DMS53 (cell line): Measurements from ENCODE around the gene CCDC13.

Experiments used
- DNase-seq: peaks from one replicate; lab custom pipeline; 2025; lab: John Stamatoyannopoulos, UW

The CCDC13 gene

DNA sequence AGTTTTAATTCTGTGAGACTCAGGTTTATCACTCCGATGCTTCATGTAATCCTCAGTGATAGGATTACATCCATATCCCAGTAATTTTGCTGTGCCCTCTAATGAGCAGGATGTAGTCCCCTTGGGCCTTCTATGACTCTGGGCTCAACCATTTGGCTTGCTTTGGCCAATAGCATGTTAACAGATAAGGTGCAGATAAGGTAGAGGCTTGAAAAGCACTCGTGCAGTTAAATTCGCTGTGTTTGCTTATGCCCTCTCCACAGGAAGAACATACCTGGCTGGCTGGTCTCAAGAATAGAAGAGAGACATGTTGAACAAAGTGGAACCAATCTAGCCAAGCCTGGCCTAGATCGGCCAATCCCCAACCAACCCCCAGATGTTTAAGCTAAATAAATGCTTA is 20.1 kb downstream of the CCDC13 start:
- no peak for DNase-seq

- DNase-seq, result no peak
These were observed 20.6 kb downstream of the CCDC13 start for GRCh38 chr3:42752441-42752840.

DNA sequence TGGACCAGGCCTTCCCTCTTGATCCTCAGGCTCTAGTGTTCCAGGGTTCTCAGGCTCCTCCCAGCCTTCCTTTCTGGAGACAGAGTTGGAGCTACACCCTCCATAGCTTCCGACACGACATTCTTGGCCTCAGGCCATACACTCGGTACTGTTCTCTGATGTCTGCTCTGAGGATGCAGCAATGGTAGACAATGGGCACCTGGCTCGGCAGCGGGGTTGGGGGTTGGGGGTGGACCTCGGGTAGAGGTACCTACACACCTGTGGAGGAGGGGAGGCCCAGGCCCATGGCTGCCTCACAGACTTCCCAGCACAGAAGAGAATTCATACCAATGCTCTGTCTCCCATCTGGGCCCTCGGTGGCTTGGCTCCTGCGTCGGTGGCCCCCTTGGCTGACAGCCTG is 21.4 kb downstream of the CCDC13 start:
- DNase-seq, result no peak

DNA sequence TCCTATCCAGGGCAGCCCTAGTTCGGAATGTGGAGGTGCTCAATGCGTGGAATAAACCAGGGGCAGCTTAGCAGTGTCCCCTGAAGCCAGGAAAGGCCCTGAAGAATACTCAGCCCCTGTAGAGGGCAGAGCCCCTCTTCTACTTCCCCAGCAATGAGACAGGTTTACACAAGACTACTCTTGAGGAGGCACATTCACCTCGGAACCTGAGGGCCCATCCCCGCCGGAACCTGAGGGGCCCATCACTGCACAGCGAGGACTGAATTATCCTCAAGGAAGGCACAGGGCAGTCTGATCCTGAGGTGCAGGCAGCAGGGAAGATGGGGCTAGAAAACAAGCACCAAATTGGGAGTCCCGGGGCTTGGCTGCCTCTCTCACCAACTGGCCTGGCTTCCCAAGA is 22.2 kb downstream of the CCDC13 start:
- no peak for DNase-seq

GRCh38 chr3:42749753-42750231 is 23.3 kb downstream of the CCDC13 start:
- DNase-seq, result no peak

GRCh38 chr3:42749025-42749752 is 23.9 kb downstream of the CCDC13 start:
- DNase-seq, result no peak

DNA sequence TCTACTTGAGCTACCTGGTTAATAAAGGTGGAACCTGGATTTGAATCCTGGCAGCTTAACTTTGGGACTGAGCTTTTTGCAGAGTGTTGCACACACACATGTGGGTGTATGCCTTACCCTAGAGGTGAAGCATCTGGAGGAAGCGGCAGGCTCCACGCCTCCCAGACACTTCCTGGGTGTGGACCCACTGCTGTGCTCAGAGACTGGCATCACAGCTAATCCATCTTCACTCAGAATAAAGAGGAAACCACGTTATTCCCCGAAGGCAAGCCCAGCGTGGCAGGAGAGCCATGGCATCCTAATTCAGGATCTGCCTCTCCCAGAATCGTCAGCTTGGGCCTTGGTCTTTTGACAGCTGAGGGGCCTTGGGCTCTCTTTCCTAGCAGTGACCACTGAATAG is 25.5 kb downstream of the CCDC13 start:
- DNase-seq, result no peak

DNA sequence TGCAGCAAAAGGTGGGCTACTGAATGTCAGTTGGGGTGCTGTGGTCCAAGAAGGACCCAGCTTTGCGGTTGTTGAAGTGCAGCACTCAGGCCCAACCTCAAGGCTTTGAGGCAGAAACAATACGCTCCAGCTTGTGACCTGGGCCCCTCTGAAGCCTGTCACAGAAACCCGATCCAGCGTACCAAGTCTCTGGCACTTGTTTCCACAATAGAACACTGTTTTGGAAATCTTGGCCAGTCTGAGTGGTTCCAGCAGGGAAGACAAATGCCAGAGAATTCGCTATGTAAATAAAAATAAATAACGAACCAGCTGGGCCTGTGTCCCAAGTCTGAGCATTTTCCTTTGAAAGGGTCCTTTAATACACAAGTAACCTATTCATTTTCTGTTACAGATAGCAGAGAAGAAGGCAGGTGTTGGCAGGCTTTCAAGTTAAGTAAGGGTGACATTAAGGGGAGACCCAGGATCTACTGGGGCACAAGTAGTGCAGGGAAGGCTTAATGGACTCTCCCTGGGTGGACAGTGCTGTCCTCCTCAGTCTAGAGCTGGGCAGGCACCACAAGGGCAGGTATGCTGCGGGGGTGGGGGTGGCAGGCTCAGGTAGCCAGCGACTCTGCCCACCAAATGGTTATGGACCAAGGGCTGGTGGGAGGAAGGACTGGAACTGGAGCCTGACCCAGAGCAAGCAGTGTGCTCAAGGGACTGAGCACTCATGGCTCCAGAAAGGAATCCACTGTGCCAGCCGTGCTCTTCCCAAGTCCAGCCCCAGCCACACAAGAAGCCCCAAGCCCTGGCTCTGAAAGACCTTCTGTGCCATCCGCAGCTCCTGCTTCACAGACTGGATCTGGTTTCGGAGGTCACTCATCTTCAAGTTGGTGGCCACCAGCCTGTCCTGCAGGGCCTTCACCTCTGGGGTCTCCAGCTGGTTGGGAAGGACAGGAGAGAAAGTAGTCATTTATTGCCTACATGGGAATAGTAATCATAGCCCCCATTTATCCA is 26.3 kb downstream of the CCDC13 start:
- no peak for DNase-seq

- no peak for DNase-seq
These were observed 27.1 kb downstream of the CCDC13 start for GRCh38 chr3:42745776-42746454.

DNA sequence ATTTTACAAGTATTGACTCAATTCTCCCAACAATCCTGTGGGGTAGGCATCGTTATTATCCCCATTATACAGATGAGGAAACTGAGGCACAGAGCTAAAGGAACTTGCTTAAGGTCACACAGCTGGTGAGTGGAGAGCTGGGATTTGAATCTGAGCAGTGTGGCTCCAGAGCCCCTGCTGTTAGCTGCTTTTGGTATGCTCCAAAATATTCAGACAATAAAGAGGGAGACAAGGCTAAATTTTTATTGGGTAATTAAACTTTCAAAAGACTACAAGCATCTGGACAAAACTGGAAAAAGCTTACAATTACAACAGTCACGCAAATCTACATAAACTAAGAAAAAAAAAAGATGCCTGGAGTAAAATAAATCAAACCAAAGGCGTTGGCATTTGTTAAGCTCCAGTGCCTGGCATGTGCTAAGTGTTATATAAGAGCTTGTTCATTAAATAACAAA is 27.7 kb downstream of the CCDC13 start:
- no peak for DNase-seq

GRCh38 chr3:42743204-42743995 is 29.7 kb downstream of the CCDC13 start:
- no peak for DNase-seq

- DNase-seq, result no peak
These were observed 30.4 kb downstream of the CCDC13 start for GRCh38 chr3:42742688-42743087.

- no peak for DNase-seq
These were observed 30.8 kb downstream of the CCDC13 start for GRCh38 chr3:42742259-42742658.

DNA sequence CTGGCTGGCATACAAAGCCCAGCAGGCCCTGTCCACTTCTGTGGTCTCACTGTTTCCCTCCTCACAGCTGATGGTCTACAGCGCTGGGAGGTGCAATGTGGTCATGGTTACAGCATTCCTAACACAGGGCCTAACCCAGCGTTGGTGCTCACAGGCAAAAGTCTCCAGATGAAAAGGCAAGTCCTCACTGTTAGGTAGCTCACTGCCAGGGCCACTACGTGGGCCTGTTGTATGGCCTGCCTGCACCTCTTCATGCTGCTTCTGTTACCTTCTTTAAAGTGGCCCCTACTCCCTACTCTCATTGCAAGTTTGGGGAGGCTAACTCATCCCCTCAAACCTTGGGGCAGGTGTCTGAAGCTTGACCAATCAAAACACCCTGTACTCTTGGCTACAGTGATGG is 31.3 kb downstream of the CCDC13 start:
- DNase-seq, result no peak

DNA sequence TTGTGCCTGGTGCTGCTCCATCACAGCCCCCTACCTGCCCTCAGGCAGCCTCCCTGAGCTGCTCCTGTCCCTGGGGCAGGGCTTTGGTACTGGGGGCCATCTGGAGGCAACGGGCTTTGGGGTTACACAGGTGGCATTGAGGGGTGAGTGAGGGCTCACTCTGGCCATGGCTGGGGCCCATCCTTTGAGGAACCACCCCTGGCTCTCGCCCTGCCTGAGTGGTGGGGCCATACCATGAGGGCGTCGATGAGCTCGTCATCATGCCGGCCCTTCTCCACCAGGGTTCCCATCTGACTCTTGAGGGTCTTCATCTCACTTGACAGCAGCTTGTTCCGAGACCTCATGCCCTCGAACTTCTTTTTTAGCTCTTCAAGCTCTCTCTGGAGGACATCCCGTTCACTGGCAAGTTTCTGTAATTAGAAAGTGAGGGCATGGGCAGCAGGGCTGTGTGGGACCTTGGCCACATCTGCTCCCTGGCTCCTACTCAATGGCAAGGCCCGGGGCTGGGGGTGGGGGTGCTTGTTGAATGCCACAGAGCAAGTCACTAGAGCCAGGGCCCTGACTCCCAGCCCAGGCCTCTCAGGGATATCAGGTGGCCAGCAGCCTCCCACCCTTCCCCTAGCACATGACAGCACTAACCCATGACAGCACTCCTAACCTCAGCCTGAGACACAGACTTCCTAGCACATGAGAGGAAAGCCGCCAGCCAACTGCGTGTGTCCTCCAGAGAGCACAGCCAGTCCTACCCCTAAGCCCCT is 33.5 kb downstream of the CCDC13 start:
- DNase-seq, result no peak

GRCh38 chr3:42736531-42736930 is 36.5 kb downstream of the CCDC13 start:
- no peak for DNase-seq

DNA sequence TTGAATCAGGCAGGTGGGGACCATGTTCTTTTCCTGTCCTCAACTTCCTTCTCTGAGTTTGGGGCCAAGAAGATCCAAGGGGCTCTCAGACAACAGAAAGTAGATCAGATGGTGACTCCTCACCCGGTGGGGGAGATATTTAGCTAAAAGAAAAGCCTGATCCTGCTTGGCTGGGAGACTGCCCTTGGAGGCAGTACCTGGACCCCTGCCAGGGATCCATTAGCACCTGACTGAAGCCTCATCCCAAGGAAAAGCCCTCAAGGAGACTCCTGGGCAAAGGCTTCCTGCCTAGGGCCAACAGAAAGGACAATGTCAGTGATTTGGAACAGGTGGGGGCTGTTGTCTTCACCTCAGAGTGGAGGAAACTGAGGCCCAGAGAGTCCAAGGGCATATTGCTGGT is 37.0 kb downstream of the CCDC13 start:
- no peak for DNase-seq

DNA sequence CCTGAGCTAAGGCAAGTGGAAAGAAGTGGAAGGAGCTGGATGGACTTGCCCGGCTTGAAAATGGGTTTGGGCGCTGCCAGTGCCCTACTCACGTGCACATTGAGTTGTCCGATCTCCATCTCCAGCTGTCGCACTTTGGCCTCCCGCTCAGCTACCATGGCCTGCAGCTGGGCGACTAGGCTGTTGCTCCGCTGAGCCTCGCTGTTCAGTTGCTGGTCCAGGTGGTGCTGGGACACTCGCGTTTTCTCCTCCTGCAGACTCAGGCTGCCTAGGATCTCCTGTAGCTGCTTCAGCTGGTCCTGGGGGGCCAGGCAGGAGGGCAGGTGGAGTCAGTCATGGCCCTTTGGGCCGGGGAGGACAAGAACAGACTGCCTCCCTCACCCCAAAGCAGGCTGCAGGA is 37.4 kb downstream of the CCDC13 start:
- no peak for DNase-seq

GRCh38 chr3:42735019-42735418 is 38.0 kb downstream of the CCDC13 start:
- DNase-seq, result no peak

GRCh38 chr3:42734263-42734860 is 38.7 kb downstream of the CCDC13 start:
- DNase-seq, result no peak
